Spleen (tissue), 11 donors: ENCODE results near the gene RIOK2. TPM values are rescaled to one million over a fixed set of nuclear protein-coding genes. Genes with fewer than 3 reads are reported as not detected.

Source experiments
- DNase-seq: peaks from one replicate; pipeline ENCODE4 v3.0.0-alpha.2; 2020
- H3K27ac ChIP-seq, 8 donors: fragments of 200-600 bp; sonication (generic) in 7 of 8; 1 replicate in 4 of 8; 2 replicates in 4 of 8; pipeline versions ENCODE4 v1.5.0 to v1.8.0; 2016 to 2021; ENCODE audit warnings: inconsistent platforms in 4 of 8, mild to moderate bottlenecking in 4 of 8, moderate library complexity in 1 of 8
- H3K27me3 ChIP-seq, 7 donors: fragments of 200-600 bp; sonication (generic) in 6 of 7; replicated peaks in 1 of 7; 1 replicate in 4 of 7; 2 replicates in 3 of 7; pipeline versions ENCODE4 v1.5.0 to v1.8.0; 2016 to 2021; ENCODE audit warnings: inconsistent platforms in 3 of 7, mild to moderate bottlenecking in 1 of 7
- H3K36me3 ChIP-seq, 6 donors: fragments of 200-600 bp; sonication (generic) in 5 of 6; 1 replicate in 4 of 6; 2 replicates in 2 of 6; pipeline versions ENCODE4 v1.5.0 to v1.8.0; 2016 to 2021; ENCODE audit warnings: inconsistent platforms in 2 of 6
- H3K4me1 ChIP-seq, 6 donors: fragments of 200-600 bp; sonication (generic) in 5 of 6; 1 replicate in 3 of 6; 2 replicates in 3 of 6; pipeline versions ENCODE4 v1.5.0 to v1.8.0; 2016 to 2021; ENCODE audit warnings: inconsistent platforms in 3 of 6
- H3K4me3 ChIP-seq, 8 donors: fragments of 200-600 bp; sonication (generic) in 7 of 8; 1 replicate in 4 of 8; 2 replicates in 4 of 8; pipeline versions ENCODE4 v1.5.0 to v1.8.0; 2016 to 2021; ENCODE audit warnings: inconsistent platforms in 4 of 8, mild to moderate bottlenecking in 4 of 8, moderate library complexity in 2 of 8
- H3K9me3 ChIP-seq, 8 donors: fragments of 200-600 bp; sonication (generic) in 7 of 8; 1 replicate in 4 of 8; 2 replicates in 4 of 8; pipeline versions ENCODE4 v1.5.0 to v1.8.0; 2016 to 2021; ENCODE audit warnings: inconsistent platforms in 4 of 8
- CTCF ChIP-seq, 11 experiments: fragments of 200-600 bp in 7 of 11; fragments of 450-650 bp in 4 of 11; sonication (generic) in 4 of 11; IDR thresholded peaks in 8 of 11; conservative IDR thresholded peaks in 3 of 11; 1 replicate in 7 of 11; 2 replicates in 4 of 11; pipeline versions ENCODE4 v1.4.0 to v1.8.0; 2016 to 2021; ENCODE audit warnings: antibody characterized with exemption in 11 of 11, inconsistent platforms in 4 of 11, mild to moderate bottlenecking in 1 of 11
- POLR2A ChIP-seq, 3 donors: fragments of 450-650 bp; IDR thresholded peaks; one replicate each; pipeline ENCODE4 v1.5.1; 2017; ENCODE audit warnings: antibody characterized with exemption in 3 of 3, mild to moderate bottlenecking in 1 of 3
- POLR2AphosphoS5 ChIP-seq, 3 donors: sonication (generic); formaldehyde crosslinking; IDR thresholded peaks; one replicate each; pipeline ENCODE4 v1.5.1; 2017; ENCODE audit warnings: antibody characterized with exemption in 3 of 3
- WGBS, 5 donors: extraction: QIAGEN DNeasy Blood & Tissue Kit in 3 of 5; methylation state at CpG; one replicate each; pipeline versions ENCODE4 v1.1.5 to v1.1.7; 2013 to 2018; 5-methylcytosine and 5-hydroxymethylcytosine counted together
- intact Hi-C: fragments of 100-400 bp; cut with DNase I; formaldehyde crosslinking; loops from one replicate; pipeline ENCODE4 v1.15.0; 2023; ENCODE audit warnings: low total_unique reads
- polyA plus RNA-seq, 3 donors: library from polyadenylated mRNA; stranded (reverse); fragments of 200-250 nt; gene quantifications; one replicate each; pipeline ENCODE4 v1.2.1, GENCODE V29; 2013
- total RNA-seq, 7 donors: library from RNA; depleted of rRNA in 3 of 7; stranded (reverse); fragments of >200 nt in 3 of 7; fragmentation: NEBNext Ultra II Directional in 4 of 7; extraction: Animal tissue kit (Norgen Biotek cat#: 25700) in 4 of 7; gene quantifications; one replicate each; pipeline versions ENCODE4 v1.1.0 to v1.2.1, GENCODE V29; 2016 to 2021
- donor health status: healthy with polysubstance abuse.
- donor health status: DM: no; HTN: no; CAD: no; lungs with moderate emphysema.
- donor health status: DM: no; HTN: no; CAD: no.
- donor health status: Bipolar disorder and iron deficiency.
- donor health status: healthy.
- donor health status: DM: no; HTN: no; CAD: no.
- donor health status: DM: yes; HTN: yes; CAD: no.

Gene RIOK2
- total and polyA plus RNA-seq, 10 donors: 8.5 to 30.0 (median 16.7) TPM

- H3K36me3 ChIP-seq: no peaks in the 10 kb centered on the region
- no peak for DNase-seq
- intact Hi-C loops: no loop called here
- H3K4me3 ChIP-seq: no peak overlapping the region
- H3K9me3 ChIP-seq: peaks cover 4 to 43% (median 28%) of the 10 kb centered on the region in 8 donors
- H3K27me3 ChIP-seq: no peaks in the 10 kb centered on the region
- no peak overlapping the region for H3K27ac ChIP-seq
- TF ChIP-seq POLR2A (IDR thresholded peaks at IDR 0.05) (no peak), CTCF (IDR thresholded peaks at IDR 0.05 in 8 of 11, conservative IDR thresholded peaks at IDR 0.05 in 3 of 11) (no peak), POLR2AphosphoS5 (IDR thresholded peaks at IDR 0.05) (no peak)
- no peaks in the 10 kb centered on the region for H3K4me1 ChIP-seq
- WGBS, 5 donors: 84 to 96% (median 93%) methylated on average over 2 of the region's 2 CpGs
Measured at GRCh38 chr5:97209343-97209742, 26.3 kb upstream of the RIOK2 start.

- Histone ChIP-seq H3K27me3 (no peaks in the 10 kb centered on the region), H3K9me3 (peaks cover 3 to 36% (median 22%) of the 10 kb centered on the region in 8 donors), H3K27ac (no peak overlapping the region), H3K36me3 (no peaks in the 10 kb centered on the region), H3K4me1 (no peaks in the 10 kb centered on the region), H3K4me3 (no peak overlapping the region)
- 64 to 88% (median 81%) methylated on average over 2 of the region's 2 CpGs for WGBS, 5 donors
- intact Hi-C loops: no loop called here
- TF ChIP-seq POLR2AphosphoS5 (IDR thresholded peaks at IDR 0.05) (no peak), POLR2A (IDR thresholded peaks at IDR 0.05) (no peak), CTCF (IDR thresholded peaks at IDR 0.05 in 8 of 11, conservative IDR thresholded peaks at IDR 0.05 in 3 of 11) (no peak)
- no peak for DNase-seq
Measured at GRCh38 chr5:97208714-97209113, 25.7 kb upstream of the RIOK2 start.

- WGBS, 5 donors: 89 to 96% (median 92%) methylated on average over 6 of the region's 6 CpGs
- no peak for TF ChIP-seq POLR2AphosphoS5 (IDR thresholded peaks at IDR 0.05)
- TF ChIP-seq POLR2A (IDR thresholded peaks at IDR 0.05): no peak
- TF ChIP-seq CTCF (IDR thresholded peaks at IDR 0.05 in 8 of 11, conservative IDR thresholded peaks at IDR 0.05 in 3 of 11): no peak
- Histone ChIP-seq H3K27me3 (no peaks in the 10 kb centered on the region), H3K4me3 (no peak overlapping the region), H3K27ac (no peak overlapping the region), H3K4me1 (no peaks in the 10 kb centered on the region), H3K9me3 (peaks cover 0 to 32% (median 17%) of the 10 kb centered on the region in 8 donors), H3K36me3 (no peaks in the 10 kb centered on the region)
- intact Hi-C loops: no loop called here
- no peak for DNase-seq
Measured at GRCh38 chr5:97208184-97208713, 25.2 kb upstream of the RIOK2 start.

GRCh38 chr5:97194366-97194765, 11.3 kb upstream of the RIOK2 start:
- DNase-seq: no peak
- H3K27ac ChIP-seq: peak overlapping the region in 1 of 8 donors; percentile 28
- intact Hi-C loops: no loop called here

More at GRCh38 chr5:97194366-97194765, 11.3 kb upstream of the RIOK2 start:
- Histone ChIP-seq H3K4me3 (no peak overlapping the region), H3K4me1 (peaks cover 0 to 5% (median 0%) of the 10 kb centered on the region in 6 donors), H3K27me3 (no peaks in the 10 kb centered on the region), H3K9me3 (peaks cover 0 to 20% (median 13%) of the 10 kb centered on the region in 8 donors), H3K36me3 (no peaks in the 10 kb centered on the region)
- TF ChIP-seq POLR2A (IDR thresholded peaks at IDR 0.05) (no peak), POLR2AphosphoS5 (IDR thresholded peaks at IDR 0.05) (no peak), CTCF (IDR thresholded peaks at IDR 0.05 in 8 of 11, conservative IDR thresholded peaks at IDR 0.05 in 3 of 11) (no peak)
- WGBS, 5 donors: 35 to 46% (median 42%) methylated on average over 2 of the region's 2 CpGs
